ENCODE results near the gene KSR1. TPM values are rescaled to one million over a fixed set of nuclear protein-coding genes. Genes with fewer than 3 reads are reported as not detected.

Gene KSR1
- total RNA-seq, 2 experiments from 2014 or later = 53.9 to 58.2 TPM

DNA sequence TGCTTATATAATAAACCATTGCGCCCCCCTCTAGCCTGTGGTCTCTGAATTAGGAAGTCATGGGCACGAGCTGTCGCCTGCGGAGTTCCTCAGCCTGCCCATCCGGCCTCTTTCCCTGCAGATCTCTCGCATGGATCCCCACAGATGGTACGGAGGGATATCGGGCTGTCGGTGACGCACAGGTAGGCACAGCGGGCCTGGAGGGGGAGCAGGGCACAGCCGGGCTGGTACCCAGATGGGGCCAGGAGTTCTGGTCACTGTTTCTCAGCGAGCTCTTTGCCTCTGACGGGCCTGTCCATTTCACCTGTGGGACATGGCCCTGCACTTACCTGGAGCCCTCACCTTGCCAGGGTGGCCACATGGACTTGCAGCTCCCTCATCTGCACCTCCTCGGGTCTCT is 132.1 kb downstream of the KSR1 start:
- ATAC-seq (no peak), DNase-seq (no peak)
- ChIA-PET CTCF (interaction anchor here (1.2 to 5.2 kb wide), 2 partner anchors 13 to 64 kb away, joined by 3 to 43 read pairs; no protein-coding TSS in a partner anchor), POLR2A (no interaction called here)
- TF ChIP-seq, protein P1, sequence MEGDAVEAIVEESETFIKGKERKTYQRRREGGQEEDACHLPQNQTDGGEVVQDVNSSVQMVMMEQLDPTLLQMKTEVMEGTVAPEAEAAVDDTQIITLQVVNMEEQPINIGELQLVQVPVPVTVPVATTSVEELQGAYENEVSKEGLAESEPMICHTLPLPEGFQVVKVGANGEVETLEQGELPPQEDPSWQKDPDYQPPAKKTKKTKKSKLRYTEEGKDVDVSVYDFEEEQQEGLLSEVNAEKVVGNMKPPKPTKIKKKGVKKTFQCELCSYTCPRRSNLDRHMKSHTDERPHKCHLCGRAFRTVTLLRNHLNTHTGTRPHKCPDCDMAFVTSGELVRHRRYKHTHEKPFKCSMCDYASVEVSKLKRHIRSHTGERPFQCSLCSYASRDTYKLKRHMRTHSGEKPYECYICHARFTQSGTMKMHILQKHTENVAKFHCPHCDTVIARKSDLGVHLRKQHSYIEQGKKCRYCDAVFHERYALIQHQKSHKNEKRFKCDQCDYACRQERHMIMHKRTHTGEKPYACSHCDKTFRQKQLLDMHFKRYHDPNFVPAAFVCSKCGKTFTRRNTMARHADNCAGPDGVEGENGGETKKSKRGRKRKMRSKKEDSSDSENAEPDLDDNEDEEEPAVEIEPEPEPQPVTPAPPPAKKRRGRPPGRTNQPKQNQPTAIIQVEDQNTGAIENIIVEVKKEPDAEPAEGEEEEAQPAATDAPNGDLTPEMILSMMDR (IDR thresholded peaks at IDR 0.05) = no peak
- Mint-ChIP-seq H3K27me3 (no peaks in the 10 kb centered on the region), H3K4me1 (ENCODE audit: low read depth) (no peaks in the 10 kb centered on the region), H3K4me3 (no peak overlapping the region), H3K36me3 (ENCODE audit: low read depth) (peaks cover 17% of the 10 kb centered on the region), H3K9me3 (no peaks in the 10 kb centered on the region), H3K27ac (no peak overlapping the region)
- intact Hi-C loops (cut with micrococcal nuclease) = no loop called here

GRCh38 chr17:27590864-27591263 is 134.6 kb downstream of the KSR1 start:
- Mint-ChIP-seq H3K36me3 (ENCODE audit: low read depth) (peaks cover 10% of the 10 kb centered on the region), H3K9me3 (no peaks in the 10 kb centered on the region), H3K4me1 (ENCODE audit: low read depth) (peaks cover 10% of the 10 kb centered on the region), H3K4me3 (no peak overlapping the region), H3K27me3 (no peaks in the 10 kb centered on the region), H3K27ac (peak overlapping the region; percentile 26)
- DNase-seq (no peak), ATAC-seq (no peak)
- intact Hi-C loops (cut with micrococcal nuclease) = no loop called here
- CTCF ChIA-PET = interaction anchor here (5.2 kb wide), 1 partner anchor 11 kb away, joined by 43 read pairs; no protein-coding TSS in a partner anchor
- POLR2A ChIA-PET = no interaction called here
- TF ChIP-seq, protein P1 (IDR thresholded peaks at IDR 0.05) = no peak

DNA sequence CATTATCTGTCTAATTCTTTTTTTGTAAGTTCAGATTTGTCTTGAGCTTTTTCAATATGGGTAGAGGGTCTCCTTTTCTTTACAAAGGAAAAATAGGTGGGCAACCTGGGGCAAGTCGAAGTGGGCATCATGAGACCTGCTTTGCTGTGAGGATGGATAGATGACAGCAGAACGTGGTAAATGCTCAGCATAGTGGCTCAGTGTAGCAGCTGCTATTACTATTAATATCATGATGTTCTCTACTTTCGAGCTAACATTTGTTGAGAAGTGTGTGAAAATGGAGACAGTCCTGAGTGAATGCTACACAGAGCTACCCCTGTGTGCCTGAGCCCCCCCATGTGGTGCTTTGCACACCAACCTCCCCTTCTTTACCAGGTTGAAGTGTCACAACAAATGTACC is 135.7 kb downstream of the KSR1 start:
- no peaks in the 10 kb centered on the region for H3K27me3 Mint-ChIP-seq
- ATAC-seq = no peak
- POLR2A ChIA-PET = interaction anchor here (1.3 kb wide), 1 partner anchor 111 kb away, joined by 3 read pairs; no protein-coding TSS in a partner anchor
- H3K27ac Mint-ChIP-seq = no peak overlapping the region
- no peak for DNase-seq
- H3K4me3 Mint-ChIP-seq = no peak overlapping the region
- peaks cover 7% of the 10 kb centered on the region for H3K36me3 Mint-ChIP-seq (ENCODE audit: low read depth)
- H3K4me1 Mint-ChIP-seq (ENCODE audit: low read depth) = peaks cover 10% of the 10 kb centered on the region
- CTCF ChIA-PET = interaction anchor here (0.5 to 1.6 kb wide), 5 partner anchors 10 to 212 kb away, joined by 3 to 8 read pairs (median 4); no protein-coding TSS in a partner anchor
- no peaks in the 10 kb centered on the region for H3K9me3 Mint-ChIP-seq
- TF ChIP-seq, protein P1 (IDR thresholded peaks at IDR 0.05) = no peak
- intact Hi-C loops (cut with micrococcal nuclease) = no loop called here

DNA sequence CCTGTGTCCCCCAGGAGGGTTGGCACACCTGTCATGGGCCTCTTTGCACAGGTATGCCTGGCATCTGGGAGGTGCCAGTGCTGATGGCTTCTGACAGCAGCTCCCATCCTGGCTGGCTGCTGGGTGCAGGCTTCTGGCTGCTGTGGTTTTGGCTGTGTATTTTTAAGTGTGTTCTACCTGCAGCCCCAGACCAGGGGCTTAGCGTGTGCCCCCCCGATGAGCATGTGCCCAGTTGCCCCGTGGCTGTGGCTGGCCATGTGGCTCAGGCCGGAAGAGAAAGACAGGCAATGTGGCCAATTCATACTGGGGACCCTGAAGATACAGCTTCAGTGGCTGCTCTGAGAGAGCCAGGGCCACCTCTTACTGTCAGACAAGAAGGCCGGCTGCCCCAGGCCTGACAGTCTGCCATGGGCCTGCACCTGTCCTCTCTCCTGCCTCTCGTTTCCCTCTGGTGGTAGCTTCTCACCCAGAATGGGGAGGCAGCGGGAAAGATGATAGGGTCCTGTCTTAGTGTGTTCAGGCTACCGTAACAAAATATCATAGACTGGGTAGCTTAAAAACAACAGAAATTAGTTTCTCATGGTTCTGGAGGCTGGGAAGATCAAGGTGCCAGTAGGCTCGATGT is 137.1 kb downstream of the KSR1 start:
- DNase-seq = no peak
- intact Hi-C loops (cut with micrococcal nuclease) = no loop called here
- ChIA-PET POLR2A (interaction anchor here (0.6 to 1.9 kb wide), 2 partner anchors 18 to 113 kb away, joined by 5 read pairs; no protein-coding TSS in a partner anchor), CTCF (interaction anchor here (0.6 to 1.6 kb wide), 5 partner anchors 24 to 356 kb away, joined by 3 to 4 read pairs (median 4); no protein-coding TSS in a partner anchor)
- no peak for ATAC-seq
- Mint-ChIP-seq H3K27me3 (no peaks in the 10 kb centered on the region), H3K9me3 (no peaks in the 10 kb centered on the region), H3K36me3 (ENCODE audit: low read depth) (peaks cover 13% of the 10 kb centered on the region), H3K4me3 (no peak overlapping the region), H3K4me1 (ENCODE audit: low read depth) (peaks cover 10% of the 10 kb centered on the region), H3K27ac (no peak overlapping the region)
- TF ChIP-seq, protein P1 (IDR thresholded peaks at IDR 0.05) = no peak

- no peak overlapping the region for H3K4me3 Mint-ChIP-seq
- TF ChIP-seq, protein P1 (IDR thresholded peaks at IDR 0.05) = no peak
- no peak for ATAC-seq
- H3K4me1 Mint-ChIP-seq (ENCODE audit: low read depth) = peaks cover 10% of the 10 kb centered on the region
- CTCF ChIA-PET = interaction anchor here (1.3 to 11.1 kb wide), 4 partner anchors 57 to 357 kb away, joined by 3 to 161 read pairs (median 4); no protein-coding TSS in a partner anchor
- H3K9me3 Mint-ChIP-seq = no peaks in the 10 kb centered on the region
- H3K27me3 Mint-ChIP-seq = no peaks in the 10 kb centered on the region
- intact Hi-C loops (cut with micrococcal nuclease) = no loop called here
- POLR2A ChIA-PET = interaction anchor here (0.6 to 1.9 kb wide), 2 partner anchors 19 to 113 kb away, joined by 5 read pairs; no protein-coding TSS in a partner anchor
- DNase-seq = no peak
- H3K27ac Mint-ChIP-seq = peak overlapping the region; percentile 10
- H3K36me3 Mint-ChIP-seq (ENCODE audit: low read depth) = peaks cover 13% of the 10 kb centered on the region
These were observed 137.6 kb downstream of the KSR1 start for GRCh38 chr17:27593857-27594255.
